ENCODE data around the gene SIRPD. TPM values are rescaled to one million over a fixed set of nuclear protein-coding genes. Genes with fewer than 3 reads are reported as not detected.
A peak's percentile ranks its signal among the peaks of the same experiment; 100 is the strongest.

Gene SIRPD
- polyA plus RNA-seq, 1 donor (not counting 4 experiments of a cell fraction or from before 2014, with no cell fraction given), result not detected

- TF ChIP-seq EZH2 (IDR thresholded peaks at IDR 0.05; ENCODE audit: low read length) (no peak), CTCF (optimal IDR thresholded peaks at IDR 0.05 in 1 of 3, IDR thresholded peaks at IDR 0.05 in 1 of 3, conservative IDR thresholded peaks at IDR 0.05 in 1 of 3; ENCODE audit: extremely low read depth in 1 of 3, insufficient read depth in 2 of 3, low read length in 3 of 3) (no peak)
- Histone ChIP-seq H3K9ac (ENCODE audit: control insufficient read depth, extremely low read depth, insufficient read depth, low read length) (no peak overlapping the region), H2AFZ (ENCODE audit: control insufficient read depth, low read length) (no peak overlapping the region), H3K4me3 (ENCODE audit: control insufficient read depth in 2 of 3, extremely low read depth in 1 of 3, insufficient read depth in 2 of 3, low read depth in 1 of 3, low read length in 3 of 3) (no peak overlapping the region), H3K4me2 (ENCODE audit: control insufficient read depth, extremely low read depth, insufficient read depth, low read depth, low read length) (no peak overlapping the region), H3K27me3 (ENCODE audit: control insufficient read depth, extremely low read depth, insufficient read depth, low read length) (no peaks in the 10 kb centered on the region), H4K20me1 (ENCODE audit: control insufficient read depth, extremely low read depth, insufficient read depth, low read length) (no peaks in the 10 kb centered on the region), H3K79me2 (ENCODE audit: control insufficient read depth, insufficient read depth, low read length) (no peaks in the 10 kb centered on the region), H3K9me1 (ENCODE audit: control insufficient read depth, extremely low read depth, insufficient read depth, low read length) (no peaks in the 10 kb centered on the region), H3K4me1 (ENCODE audit: control insufficient read depth, extremely low read depth, insufficient read depth, low read length) (peaks cover 46% of the 10 kb centered on the region), H3K27ac (ENCODE audit: control insufficient read depth, insufficient read depth, low read length) (no peak overlapping the region), H3K36me3 (ENCODE audit: control insufficient read depth in 2 of 2, extremely low read depth in 1 of 2, insufficient read depth in 2 of 2, low read length in 2 of 2) (no peaks in the 10 kb centered on the region), H3K9me3 (ENCODE audit: control insufficient read depth, low read depth, low read length) (no peaks in the 10 kb centered on the region)
- DNase-seq (ENCODE audit: low read depth, low spot score) (no peak), FAIRE-seq (no peak)
- dilution Hi-C loops (cut with MboI; ENCODE audit: extremely low pct_ligation_motif_present, low sequenced_read_pairs), result no loop called here
Measured at GRCh38 chr20:1486566-1486965, 70.9 kb downstream of the SIRPD start.

DNA sequence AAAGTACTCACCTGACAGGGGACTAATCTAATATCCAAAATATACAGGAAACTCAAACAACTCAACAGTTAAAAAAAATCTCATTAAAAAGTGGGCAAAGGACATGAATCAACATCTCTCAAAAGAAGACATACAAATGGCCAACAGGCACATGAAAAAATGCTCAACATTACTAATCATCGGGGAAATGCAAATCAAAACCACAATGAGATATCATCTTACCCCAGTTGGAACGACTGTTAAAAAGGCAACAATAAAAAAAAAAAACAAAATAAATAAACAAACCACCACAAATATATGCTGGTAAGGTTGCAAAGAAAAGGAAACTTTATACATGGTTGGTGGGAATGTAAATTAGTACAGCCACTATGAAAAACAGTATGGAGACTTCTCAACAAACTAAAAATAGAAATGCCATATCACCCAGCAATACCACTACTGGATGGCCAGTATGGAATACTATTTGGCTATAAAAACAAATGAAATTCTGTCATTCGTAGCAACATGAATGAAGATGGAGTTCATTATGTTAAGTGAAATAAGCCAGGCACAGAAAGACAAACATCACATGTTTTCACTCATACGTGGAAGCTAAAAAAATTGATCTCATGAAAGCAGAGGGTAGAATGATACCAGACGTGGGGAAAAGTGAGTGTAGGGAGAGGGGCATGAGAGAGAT lies 72.9 kb downstream of the SIRPD start:
- no peak for DNase-seq (ENCODE audit: low read depth, low spot score)
- dilution Hi-C loops (cut with MboI; ENCODE audit: extremely low pct_ligation_motif_present, low sequenced_read_pairs), result no loop called here
- Histone ChIP-seq H3K9me1 (ENCODE audit: control insufficient read depth, extremely low read depth, insufficient read depth, low read length) (no peaks in the 10 kb centered on the region), H3K9ac (ENCODE audit: control insufficient read depth, extremely low read depth, insufficient read depth, low read length) (no peak overlapping the region), H3K4me1 (ENCODE audit: control insufficient read depth, extremely low read depth, insufficient read depth, low read length) (peaks cover 35% of the 10 kb centered on the region), H2AFZ (ENCODE audit: control insufficient read depth, low read length) (peak overlapping the region; percentile 43), H3K4me2 (ENCODE audit: control insufficient read depth, extremely low read depth, insufficient read depth, low read depth, low read length) (peak overlapping the region; percentile 62), H3K27ac (ENCODE audit: control insufficient read depth, insufficient read depth, low read length) (peak overlapping the region; percentile 17), H4K20me1 (ENCODE audit: control insufficient read depth, extremely low read depth, insufficient read depth, low read length) (no peaks in the 10 kb centered on the region), H3K27me3 (ENCODE audit: control insufficient read depth, extremely low read depth, insufficient read depth, low read length) (no peaks in the 10 kb centered on the region), H3K79me2 (ENCODE audit: control insufficient read depth, insufficient read depth, low read length) (no peaks in the 10 kb centered on the region), H3K9me3 (ENCODE audit: control insufficient read depth, low read depth, low read length) (no peaks in the 10 kb centered on the region), H3K36me3 (ENCODE audit: control insufficient read depth in 2 of 2, extremely low read depth in 1 of 2, insufficient read depth in 2 of 2, low read length in 2 of 2) (no peaks in the 10 kb centered on the region), H3K4me3 (ENCODE audit: control insufficient read depth in 2 of 3, extremely low read depth in 1 of 3, insufficient read depth in 2 of 3, low read depth in 1 of 3, low read length in 3 of 3) (no peak overlapping the region)
- TF ChIP-seq EZH2 (IDR thresholded peaks at IDR 0.05; ENCODE audit: low read length), result no peak
- no peak for TF ChIP-seq CTCF (optimal IDR thresholded peaks at IDR 0.05 in 1 of 3, IDR thresholded peaks at IDR 0.05 in 1 of 3, conservative IDR thresholded peaks at IDR 0.05 in 1 of 3; ENCODE audit: extremely low read depth in 1 of 3, insufficient read depth in 2 of 3, low read length in 3 of 3)
- FAIRE-seq, result peak; percentile 20

Small RNA genes within 50 kb of the gene (small RNA-seq; reads per million reads assigned to genes)
- 0 reads per million in 3 experiments for gene RNU6-917P (ENCODE audit: insufficient read length in 3 of 3, low read depth in 3 of 3, low replicate concordance in 1 of 3)

Other genes starting within 250 kb of the SIRPD start
- 27.8 to 78.9 TPM (median 36.0 TPM) in 3 replicates for gene SDCBP2, start 228.6 kb downstream of the SIRPD start, polyA plus RNA-seq
- gene FKBP1A, start 164.7 kb downstream of the SIRPD start, polyA plus RNA-seq, result 776 to 1,168 TPM (median 1,010 TPM) in 3 replicates
- gene NSFL1C, start 90.9 kb downstream of the SIRPD start, polyA plus RNA-seq, result 23.9 to 45.4 TPM (median 38.8 TPM) in 3 replicates
- 1.1 to 2.1 TPM (median 1.6 TPM) in 3 replicates for gene SIRPB2, start 66.3 kb downstream of the SIRPD start, polyA plus RNA-seq
- gene SIRPB1, start 62.3 kb upstream of the SIRPD start, polyA plus RNA-seq, result 0.06 TPM in 1 of 3 replicates, not detected in the others
- gene SIRPG, start 100.1 kb upstream of the SIRPD start, polyA plus RNA-seq, result 0.04 to 0.17 TPM in 2 of 3 replicates, not detected in the other